BJ (cell line): ENCODE results near the gene CNTN2. TPM values are rescaled to one million over a fixed set of nuclear protein-coding genes. Genes with fewer than 3 reads are reported as not detected.

Source experiments
- CTCF ChIA-PET: fragments of 350-600 bp; formaldehyde crosslinking; extraction: SDS; loops from one replicate; lab custom pipeline; 2021; ENCODE audit warnings: antibody characterized with exemption, inconsistent platforms; lab: Yijun Ruan, JAX
- POLR2A ChIA-PET: fragments of 300-600 bp; sonication (Branson Sonifier 250); formaldehyde crosslinking; extraction: SDS; loops from one replicate; lab custom pipeline; 2021; ENCODE audit warnings: antibody characterized with exemption; lab: Charles Lee
- DNase-seq: peaks from one replicate; pipeline ENCODE4 v3.0.0-alpha.2; 2011; ENCODE audit warnings: low read depth
- H3K27me3 ChIP-seq: 2 replicates; pipeline ENCODE4 v1.6.0; 2011; ENCODE audit warnings: low read length; ENCODE audit not compliant: control insufficient read depth, insufficient read depth
- H3K36me3 ChIP-seq: 2 replicates; pipeline ENCODE4 v1.5.1; 2011; ENCODE audit warnings: low read length; ENCODE audit not compliant: control insufficient read depth, insufficient read depth
- H3K4me3 ChIP-seq: 2 replicates; pipeline ENCODE4 v1.5.1; 2011; ENCODE audit warnings: low read depth, mild to moderate bottlenecking, control low read depth, low read length
- polyA plus RNA-seq: library from polyadenylated mRNA; depleted of rRNA; stranded (reverse); fragments of >200 nt; gene quantifications from 2 replicates; pipeline ENCODE4 v1.2.3, GENCODE V29; 2011
- TF ChIP-seq, protein P1 (sequence below): IDR thresholded peaks from 2 replicates; pipeline ENCODE4 v1.5.1; 2011; ENCODE audit warnings: low read depth, mild to moderate bottlenecking, control low read depth, inconsistent platforms, low read length, moderate library complexity; ENCODE audit not compliant: insufficient read depth

Gene CNTN2
- polyA plus RNA-seq, 1 experiment, result not detected

GRCh38 chr1:205020466-205020865 lies 22.5 kb upstream of the CNTN2 start:
- peaks cover 1% of the 10 kb centered on the region; the same call in 1 of the 2 replicates for H3K27me3 ChIP-seq
- TF ChIP-seq, protein P1, sequence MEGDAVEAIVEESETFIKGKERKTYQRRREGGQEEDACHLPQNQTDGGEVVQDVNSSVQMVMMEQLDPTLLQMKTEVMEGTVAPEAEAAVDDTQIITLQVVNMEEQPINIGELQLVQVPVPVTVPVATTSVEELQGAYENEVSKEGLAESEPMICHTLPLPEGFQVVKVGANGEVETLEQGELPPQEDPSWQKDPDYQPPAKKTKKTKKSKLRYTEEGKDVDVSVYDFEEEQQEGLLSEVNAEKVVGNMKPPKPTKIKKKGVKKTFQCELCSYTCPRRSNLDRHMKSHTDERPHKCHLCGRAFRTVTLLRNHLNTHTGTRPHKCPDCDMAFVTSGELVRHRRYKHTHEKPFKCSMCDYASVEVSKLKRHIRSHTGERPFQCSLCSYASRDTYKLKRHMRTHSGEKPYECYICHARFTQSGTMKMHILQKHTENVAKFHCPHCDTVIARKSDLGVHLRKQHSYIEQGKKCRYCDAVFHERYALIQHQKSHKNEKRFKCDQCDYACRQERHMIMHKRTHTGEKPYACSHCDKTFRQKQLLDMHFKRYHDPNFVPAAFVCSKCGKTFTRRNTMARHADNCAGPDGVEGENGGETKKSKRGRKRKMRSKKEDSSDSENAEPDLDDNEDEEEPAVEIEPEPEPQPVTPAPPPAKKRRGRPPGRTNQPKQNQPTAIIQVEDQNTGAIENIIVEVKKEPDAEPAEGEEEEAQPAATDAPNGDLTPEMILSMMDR, result no peak
- H3K4me3 ChIP-seq, result no peak overlapping the region
- DNase-seq, result no peak
- POLR2A ChIA-PET, result no interaction called here
- no peaks in the 10 kb centered on the region; the same call in 1 of the 2 replicates for H3K36me3 ChIP-seq
- CTCF ChIA-PET, result interaction anchor here (0.9 to 1.5 kb wide), 2 partner anchors 9 to 41 kb away, joined by 4 read pairs; no protein-coding TSS in a partner anchor

GRCh38 chr1:205024679-205025078 lies 18.3 kb upstream of the CNTN2 start:
- H3K36me3 ChIP-seq, result no peaks in the 10 kb centered on the region
- CTCF ChIA-PET, result no interaction called here
- DNase-seq, result no peak
- POLR2A ChIA-PET, result no interaction called here
- peaks cover 15% of the 10 kb centered on the region for H3K27me3 ChIP-seq
- TF ChIP-seq, protein P1, result no peak
- no peak overlapping the region for H3K4me3 ChIP-seq

DNA sequence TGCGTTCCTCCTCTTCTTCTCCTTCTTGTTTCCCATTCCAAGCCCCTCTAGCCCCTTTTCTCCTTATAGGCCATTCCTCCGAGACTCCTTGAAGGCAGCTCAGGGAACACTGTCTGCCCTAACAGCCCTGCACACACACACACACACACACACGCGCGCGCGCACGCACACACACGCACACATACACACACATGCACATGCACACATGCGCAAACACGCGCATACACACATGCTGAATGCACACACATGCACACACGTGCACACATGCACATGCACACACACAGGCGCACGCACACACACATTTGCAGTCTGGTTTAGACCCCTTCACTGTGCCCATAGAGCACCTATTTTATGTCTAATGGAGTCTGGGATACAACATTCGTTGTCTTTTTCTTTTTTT lies 17.8 kb upstream of the CNTN2 start:
- CTCF ChIA-PET, result no interaction called here
- Histone ChIP-seq H3K27me3 (peaks cover 19% of the 10 kb centered on the region), H3K4me3 (no peak overlapping the region), H3K36me3 (no peaks in the 10 kb centered on the region)
- DNase-seq, result no peak
- POLR2A ChIA-PET, result no interaction called here
- TF ChIP-seq, protein P1, result no peak

DNA sequence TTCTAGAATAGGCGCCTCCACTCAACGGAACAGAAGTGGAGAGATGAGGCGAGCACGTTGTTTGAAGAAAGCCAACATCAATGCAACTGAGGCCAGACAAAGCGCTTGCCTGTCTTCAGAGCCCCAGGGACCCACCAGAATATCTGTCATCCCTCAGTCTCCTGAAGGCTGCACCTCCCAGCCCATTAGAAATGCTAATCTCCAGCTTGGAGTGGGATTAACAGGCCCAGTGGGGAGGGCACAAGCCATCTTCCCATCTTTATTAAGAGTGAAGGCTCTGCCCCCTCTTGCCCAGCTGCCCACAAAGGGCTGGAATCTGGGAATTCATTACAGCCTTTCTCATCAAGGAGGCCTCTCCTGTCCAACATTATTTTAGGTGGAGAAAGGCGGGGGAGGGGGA lies 16.8 kb upstream of the CNTN2 start:
- TF ChIP-seq, protein P1, result no peak
- Histone ChIP-seq H3K27me3 (peaks cover 28% of the 10 kb centered on the region), H3K4me3 (no peak overlapping the region), H3K36me3 (no peaks in the 10 kb centered on the region)
- DNase-seq, result no peak
- POLR2A ChIA-PET, result no interaction called here
- CTCF ChIA-PET, result interaction anchor here (0.6 to 1.4 kb wide), 4 partner anchors 22 to 267 kb away, joined by 3 to 4 read pairs (median 3); no protein-coding TSS in a partner anchor

GRCh38 chr1:205028390-205028789 lies 14.6 kb upstream of the CNTN2 start:
- Histone ChIP-seq H3K4me3 (no peak overlapping the region), H3K27me3 (peaks cover 33% of the 10 kb centered on the region), H3K36me3 (no peaks in the 10 kb centered on the region)
- TF ChIP-seq, protein P1, result no peak
- CTCF ChIA-PET, result interaction anchor here (1.0 kb wide), 1 partner anchor 33 kb away, joined by 4 read pairs; no protein-coding TSS in a partner anchor
- DNase-seq, result no peak
- POLR2A ChIA-PET, result no interaction called here
